Measurements from ENCODE around the gene FAM222B.
A peak's percentile ranks its signal among the peaks of the same experiment; 100 is the strongest.

FAM222B gene

DNA sequence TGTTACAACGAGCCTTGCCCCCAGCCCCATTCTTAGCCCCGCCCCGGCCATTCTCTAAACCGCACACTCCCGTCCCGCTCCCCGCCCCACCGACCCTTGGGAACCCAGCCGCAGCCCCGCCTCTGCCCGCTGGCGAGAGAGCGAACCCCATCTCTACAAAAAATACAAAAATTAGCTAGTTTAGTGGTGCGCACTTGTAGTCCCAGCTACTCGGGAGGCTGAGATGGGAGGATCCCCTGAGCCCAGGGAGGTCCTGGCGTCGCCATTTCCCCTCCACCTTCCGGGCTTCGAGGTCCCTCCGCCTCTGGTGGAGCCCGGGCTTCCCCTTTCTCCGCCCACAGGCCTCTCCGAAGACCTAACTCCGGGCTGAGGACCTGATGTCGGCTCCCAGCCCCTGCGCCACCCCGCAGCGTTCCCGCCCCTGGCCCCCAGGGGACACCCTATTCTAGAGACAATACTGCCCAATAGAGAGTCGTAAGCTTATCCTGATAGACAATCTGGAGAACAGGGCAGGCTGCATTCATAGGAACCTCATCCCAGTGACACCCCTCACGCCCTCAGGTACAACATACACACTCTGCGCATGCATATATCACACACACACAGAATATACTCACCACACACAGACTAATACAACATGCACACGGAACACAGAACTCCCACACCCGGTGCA, 130.4 kb downstream of the FAM222B start:
- DNase-seq (ENCODE audit: low spot score) = no peak

DNA sequence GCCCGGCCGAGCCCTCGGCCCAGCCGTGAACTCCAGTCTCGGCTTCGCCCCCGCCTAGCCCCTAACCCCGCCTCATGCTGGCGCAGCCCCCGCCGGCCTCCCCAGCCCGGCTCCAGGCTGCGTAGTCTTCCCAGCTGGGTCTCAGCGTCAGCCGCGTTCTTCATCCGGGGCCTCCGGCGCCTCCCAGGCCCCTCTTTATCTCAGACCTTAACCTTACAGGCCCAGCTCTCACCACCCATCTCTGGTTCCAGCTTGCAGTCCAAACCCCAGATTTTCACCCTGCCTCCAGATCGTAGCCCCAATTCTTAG, 130.9 kb downstream of the FAM222B start, which contains the start of gene PROCA1:
TSS of gene PROCA1 (minus strand) at position 166 of the 309 bp plus-strand sequence. CDS start 228 bp downstream, outside the sequence.
- no peak for DNase-seq (ENCODE audit: low spot score)

DNA sequence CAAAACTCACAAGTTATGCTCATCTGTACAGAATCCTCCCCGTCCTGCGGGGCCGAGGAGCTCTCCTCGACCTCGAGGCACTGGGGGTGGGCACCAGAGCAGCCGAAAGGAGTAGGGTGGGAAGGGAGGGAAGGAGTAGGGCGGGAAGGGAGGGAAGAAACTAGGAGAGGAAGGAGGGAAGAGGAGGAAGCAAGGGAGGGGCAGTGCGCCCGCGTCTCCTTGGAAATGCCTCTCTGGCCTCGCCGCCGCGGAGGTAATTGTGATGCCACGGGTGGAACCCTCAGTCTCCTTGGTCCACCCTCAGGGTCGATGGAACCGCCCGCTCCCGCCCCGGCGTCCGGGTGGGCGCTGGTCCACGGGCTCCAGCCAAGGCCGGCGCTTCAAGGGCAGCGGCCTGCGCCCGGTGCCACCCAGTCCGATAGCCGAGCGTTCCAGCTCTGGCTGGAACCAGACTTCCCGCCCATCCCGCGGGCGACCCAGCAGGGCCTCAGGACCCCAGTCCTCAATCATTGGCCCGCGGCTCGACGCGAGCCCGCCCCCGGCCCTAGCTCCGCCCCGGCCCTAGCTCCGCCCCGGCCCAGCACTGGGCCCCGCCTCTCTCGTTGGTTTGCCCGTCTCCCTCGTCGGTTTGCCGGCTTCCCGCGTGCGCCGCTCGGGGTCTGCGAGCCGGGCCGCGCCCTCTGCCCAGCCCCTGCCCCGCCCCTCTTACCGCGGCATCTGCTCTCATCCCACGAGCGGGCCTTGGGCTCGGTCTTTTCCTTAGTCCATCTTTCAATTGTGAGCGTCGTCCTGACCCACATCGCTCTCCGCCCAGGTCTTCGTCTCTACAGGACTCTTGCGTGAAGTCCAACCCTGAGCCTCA, 131.5 kb downstream of the FAM222B start:
- DNase-seq (ENCODE audit: low spot score) = peak; percentile 86

DNA sequence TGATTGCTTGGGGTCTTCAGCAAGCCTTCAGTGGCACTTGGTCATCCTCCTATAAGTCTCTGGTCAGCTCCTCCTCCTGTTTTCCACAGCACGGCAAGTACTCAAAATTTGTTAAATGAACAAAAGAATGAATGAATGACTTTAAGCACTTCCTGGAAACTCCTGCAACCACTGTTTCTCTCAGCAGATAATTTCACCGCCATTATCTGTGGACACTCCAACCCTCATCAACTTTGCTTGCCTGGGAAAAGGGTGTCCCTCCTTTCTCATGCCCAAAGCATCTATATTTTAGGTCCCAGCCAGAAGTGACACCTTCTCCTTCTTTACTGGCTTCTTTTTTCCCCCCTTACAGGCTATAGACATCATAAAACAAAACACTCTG, 135.3 kb downstream of the FAM222B start:
- no peak for DNase-seq (ENCODE audit: low spot score)

DNA sequence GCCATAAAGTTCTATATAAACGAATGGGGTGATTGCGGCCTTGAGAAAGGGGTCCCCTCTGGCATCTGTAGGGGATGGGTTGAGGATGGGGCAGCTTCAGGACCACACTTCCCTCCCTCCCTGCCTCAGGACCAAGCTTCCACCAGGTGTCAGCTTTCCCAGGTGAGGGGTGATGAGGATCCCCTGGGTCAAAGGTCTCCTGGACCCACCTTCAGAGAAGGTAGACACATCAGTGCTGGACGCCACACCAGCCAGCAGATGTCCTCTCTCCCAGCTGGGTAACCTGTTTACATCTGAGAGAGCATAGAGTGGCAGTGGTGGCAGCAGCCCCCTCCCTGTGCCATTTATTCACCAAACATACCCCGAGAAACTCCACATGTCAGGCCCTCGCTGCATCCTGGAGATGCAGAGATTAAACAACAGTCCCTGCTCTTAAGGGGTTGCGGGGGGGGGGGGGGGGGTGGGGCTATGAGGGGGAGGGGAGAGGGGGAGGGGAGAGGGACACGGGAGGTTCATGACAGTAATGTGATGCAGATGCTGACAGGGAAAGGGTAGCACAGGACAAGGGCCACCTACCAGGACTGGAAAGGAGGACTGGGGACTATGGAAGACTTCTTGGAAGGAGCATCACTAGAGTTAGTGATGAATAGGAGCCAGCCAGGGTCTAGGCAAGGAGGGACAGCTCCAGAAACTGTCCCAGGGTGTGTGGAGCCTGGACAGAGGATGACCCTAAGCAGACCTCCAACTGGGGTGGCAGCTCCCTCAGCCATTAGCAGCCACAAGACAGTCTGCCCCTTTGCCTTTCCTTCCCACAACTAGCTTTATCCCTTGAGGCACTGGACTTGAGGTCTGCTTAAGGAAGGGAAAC, 135.9 kb downstream of the FAM222B start:
- DNase-seq (ENCODE audit: low spot score) = no peak
